ENCODE measurements around the gene MYDGF. TPM values are rescaled to one million over a fixed set of nuclear protein-coding genes. Genes with fewer than 3 reads are reported as not detected.

MYDGF gene
- total RNA-seq, 1 experiment from 2014 or later, result 128 TPM

- no peaks in the 10 kb centered on the region for H3K4me1 ChIP-seq (ENCODE audit: insufficient read depth, low read length, poor library complexity, severe bottlenecking)
- CTCF ChIA-PET, result no interaction called here
- no TSS peak for BruUV-seq (replicated peaks)
- H3K27me3 ChIP-seq (replicated peaks; ENCODE audit: insufficient read depth, low read depth, low read length, poor library complexity), result no peaks in the 10 kb centered on the region
- intact Hi-C loops (cut with micrococcal nuclease; ENCODE audit: unreplicated experiment), result no loop called here
- H3K9me3 ChIP-seq (ENCODE audit: low read depth, low read length, poor library complexity, severe bottlenecking), result no peaks in the 10 kb centered on the region
- H3K4me3 ChIP-seq (ENCODE audit: low read depth, low read length, poor library complexity, severe bottlenecking), result no peak overlapping the region
- no peak overlapping the region for H3K27ac ChIP-seq (ENCODE audit: low read depth, low read length, poor library complexity, severe bottlenecking)
- peaks cover 43% of the 10 kb centered on the region for H3K36me3 ChIP-seq (ENCODE audit: insufficient read depth, low read length, poor library complexity, severe bottlenecking)
- POLR2A ChIA-PET (ENCODE audit: low non-redundant PET), result interaction anchor here (0.6 kb wide), 1 partner anchor 24 kb away, joined by 3 read pairs; no protein-coding TSS in a partner anchor
- TF ChIP-seq EZH2 (IDR thresholded peaks at IDR 0.05; ENCODE audit: borderline replicate concordance, low read depth, low read length, poor library complexity, severe bottlenecking), result no peak
- TF ChIP-seq, protein P1, sequence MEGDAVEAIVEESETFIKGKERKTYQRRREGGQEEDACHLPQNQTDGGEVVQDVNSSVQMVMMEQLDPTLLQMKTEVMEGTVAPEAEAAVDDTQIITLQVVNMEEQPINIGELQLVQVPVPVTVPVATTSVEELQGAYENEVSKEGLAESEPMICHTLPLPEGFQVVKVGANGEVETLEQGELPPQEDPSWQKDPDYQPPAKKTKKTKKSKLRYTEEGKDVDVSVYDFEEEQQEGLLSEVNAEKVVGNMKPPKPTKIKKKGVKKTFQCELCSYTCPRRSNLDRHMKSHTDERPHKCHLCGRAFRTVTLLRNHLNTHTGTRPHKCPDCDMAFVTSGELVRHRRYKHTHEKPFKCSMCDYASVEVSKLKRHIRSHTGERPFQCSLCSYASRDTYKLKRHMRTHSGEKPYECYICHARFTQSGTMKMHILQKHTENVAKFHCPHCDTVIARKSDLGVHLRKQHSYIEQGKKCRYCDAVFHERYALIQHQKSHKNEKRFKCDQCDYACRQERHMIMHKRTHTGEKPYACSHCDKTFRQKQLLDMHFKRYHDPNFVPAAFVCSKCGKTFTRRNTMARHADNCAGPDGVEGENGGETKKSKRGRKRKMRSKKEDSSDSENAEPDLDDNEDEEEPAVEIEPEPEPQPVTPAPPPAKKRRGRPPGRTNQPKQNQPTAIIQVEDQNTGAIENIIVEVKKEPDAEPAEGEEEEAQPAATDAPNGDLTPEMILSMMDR (conservative IDR thresholded peaks at IDR 0.05; ENCODE audit: low read depth, low read length), result no peak
- DNase-seq (ENCODE audit: low spot score), result no peak
These were observed 43.9 kb upstream of the MYDGF start for GRCh38 chr19:4714016-4714415.

GRCh38 chr19:4713384-4713951, 43.3 kb upstream of the MYDGF start:
- no peak for TF ChIP-seq EZH2 (IDR thresholded peaks at IDR 0.05; ENCODE audit: borderline replicate concordance, low read depth, low read length, poor library complexity, severe bottlenecking)
- TF ChIP-seq, protein P1 (conservative IDR thresholded peaks at IDR 0.05; ENCODE audit: low read depth, low read length), result no peak
- ChIA-PET POLR2A (ENCODE audit: low non-redundant PET) (interaction anchor here (0.6 kb wide), 1 partner anchor 23 kb away, joined by 3 read pairs; no protein-coding TSS in a partner anchor), CTCF (no interaction called here)
- H3K4me3 ChIP-seq (ENCODE audit: low read depth, low read length, poor library complexity, severe bottlenecking), result no peak overlapping the region
- DNase-seq (ENCODE audit: low spot score), result no peak
- H3K4me1 ChIP-seq (ENCODE audit: insufficient read depth, low read length, poor library complexity, severe bottlenecking), result no peaks in the 10 kb centered on the region
- no TSS peak for BruUV-seq (replicated peaks)
- no peaks in the 10 kb centered on the region for H3K9me3 ChIP-seq (ENCODE audit: low read depth, low read length, poor library complexity, severe bottlenecking)
- H3K36me3 ChIP-seq (ENCODE audit: insufficient read depth, low read length, poor library complexity, severe bottlenecking), result peaks cover 37% of the 10 kb centered on the region
- intact Hi-C loops (cut with micrococcal nuclease; ENCODE audit: unreplicated experiment), result no loop called here
- no peak overlapping the region for H3K27ac ChIP-seq (ENCODE audit: low read depth, low read length, poor library complexity, severe bottlenecking)
- H3K27me3 ChIP-seq (replicated peaks; ENCODE audit: insufficient read depth, low read depth, low read length, poor library complexity), result no peaks in the 10 kb centered on the region

GRCh38 chr19:4712771-4713170, 42.6 kb upstream of the MYDGF start:
- BruUV-seq (replicated peaks), result no TSS peak
- Histone ChIP-seq H3K4me3 (ENCODE audit: low read depth, low read length, poor library complexity, severe bottlenecking) (no peak overlapping the region), H3K9me3 (ENCODE audit: low read depth, low read length, poor library complexity, severe bottlenecking) (no peaks in the 10 kb centered on the region), H3K36me3 (ENCODE audit: insufficient read depth, low read length, poor library complexity, severe bottlenecking) (peaks cover 31% of the 10 kb centered on the region), H3K27me3 (replicated peaks; ENCODE audit: insufficient read depth, low read depth, low read length, poor library complexity) (no peaks in the 10 kb centered on the region), H3K27ac (ENCODE audit: low read depth, low read length, poor library complexity, severe bottlenecking) (no peak overlapping the region), H3K4me1 (ENCODE audit: insufficient read depth, low read length, poor library complexity, severe bottlenecking) (no peaks in the 10 kb centered on the region)
- ChIA-PET CTCF (no interaction called here), POLR2A (ENCODE audit: low non-redundant PET) (no interaction called here)
- intact Hi-C loops (cut with micrococcal nuclease; ENCODE audit: unreplicated experiment), result no loop called here
- no peak for DNase-seq (ENCODE audit: low spot score)
- no peak for TF ChIP-seq EZH2 (IDR thresholded peaks at IDR 0.05; ENCODE audit: borderline replicate concordance, low read depth, low read length, poor library complexity, severe bottlenecking)
- TF ChIP-seq, protein P1 (conservative IDR thresholded peaks at IDR 0.05; ENCODE audit: low read depth, low read length), result no peak
